Gastrocnemius medialis (tissue), 4 donors: ENCODE measurements around the gene PIK3IP1.

ENCODE experiments used
- POLR2A ChIP-seq, 2 donors: fragments of 450-650 bp; IDR thresholded peaks; one replicate each; pipeline ENCODE4 v1.6.1; 2017; ENCODE audit warnings: antibody characterized with exemption in 2 of 2, mild to moderate bottlenecking in 2 of 2, moderate library complexity in 2 of 2
- TF ChIP-seq, protein P1 (sequence below), 5 experiments: fragments of 450-650 bp in 3 of 5; fragments of 200-600 bp in 2 of 5; sonication (generic) in 2 of 5; IDR thresholded peaks in 4 of 5; conservative IDR thresholded peaks in 1 of 5; 1 replicate in 4 of 5; 2 replicates in 1 of 5; pipeline ENCODE4 v1.5.1; 2016 to 2019; ENCODE audit warnings: antibody characterized with exemption in 5 of 5, mild to moderate bottlenecking in 3 of 5, moderate library complexity in 3 of 5

DNA sequence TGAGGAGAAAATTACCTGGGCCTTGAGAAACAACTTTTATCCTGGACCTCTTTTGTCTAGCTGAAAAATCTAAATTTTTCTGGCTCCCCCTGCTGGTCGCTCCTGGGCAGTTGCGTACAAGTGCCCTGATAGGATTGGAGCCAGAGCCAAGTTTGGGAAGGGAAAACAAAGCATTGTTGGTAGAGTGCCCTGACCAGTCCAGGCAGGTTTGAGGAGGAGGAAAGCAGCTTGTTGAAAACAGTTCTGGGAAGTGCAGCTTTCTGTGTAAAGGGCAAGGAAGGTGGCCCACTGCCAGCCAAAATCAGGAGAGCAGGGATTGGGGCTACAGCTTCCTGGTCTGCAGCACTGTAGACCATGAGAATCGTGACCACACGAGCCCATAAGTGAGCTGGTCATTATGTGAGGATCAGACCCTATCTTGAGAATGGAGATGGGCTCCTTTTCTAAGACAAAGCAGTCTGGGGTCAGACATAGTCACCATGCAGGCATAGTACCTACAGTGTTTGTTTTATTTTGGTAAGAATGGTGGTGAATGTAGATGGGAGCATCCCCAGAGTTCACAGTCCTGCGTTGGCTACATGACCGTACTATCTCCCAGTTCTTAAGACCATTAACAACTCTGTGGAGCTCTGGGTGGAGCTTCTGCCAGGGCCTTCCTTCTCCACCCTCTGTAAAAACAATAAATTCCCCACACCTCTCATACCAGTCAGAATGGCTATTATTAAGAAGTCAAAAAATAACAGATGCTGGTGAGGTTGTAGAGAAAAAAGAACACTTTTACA lies 21.3 kb upstream of the PIK3IP1 start:
- TF ChIP-seq, protein P1, sequence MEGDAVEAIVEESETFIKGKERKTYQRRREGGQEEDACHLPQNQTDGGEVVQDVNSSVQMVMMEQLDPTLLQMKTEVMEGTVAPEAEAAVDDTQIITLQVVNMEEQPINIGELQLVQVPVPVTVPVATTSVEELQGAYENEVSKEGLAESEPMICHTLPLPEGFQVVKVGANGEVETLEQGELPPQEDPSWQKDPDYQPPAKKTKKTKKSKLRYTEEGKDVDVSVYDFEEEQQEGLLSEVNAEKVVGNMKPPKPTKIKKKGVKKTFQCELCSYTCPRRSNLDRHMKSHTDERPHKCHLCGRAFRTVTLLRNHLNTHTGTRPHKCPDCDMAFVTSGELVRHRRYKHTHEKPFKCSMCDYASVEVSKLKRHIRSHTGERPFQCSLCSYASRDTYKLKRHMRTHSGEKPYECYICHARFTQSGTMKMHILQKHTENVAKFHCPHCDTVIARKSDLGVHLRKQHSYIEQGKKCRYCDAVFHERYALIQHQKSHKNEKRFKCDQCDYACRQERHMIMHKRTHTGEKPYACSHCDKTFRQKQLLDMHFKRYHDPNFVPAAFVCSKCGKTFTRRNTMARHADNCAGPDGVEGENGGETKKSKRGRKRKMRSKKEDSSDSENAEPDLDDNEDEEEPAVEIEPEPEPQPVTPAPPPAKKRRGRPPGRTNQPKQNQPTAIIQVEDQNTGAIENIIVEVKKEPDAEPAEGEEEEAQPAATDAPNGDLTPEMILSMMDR (IDR thresholded peaks at IDR 0.05 in 4 of 5, conservative IDR thresholded peaks at IDR 0.05 in 1 of 5): peak; percentile 46 to 89 (median 78)
- TF ChIP-seq POLR2A (IDR thresholded peaks at IDR 0.05): no peak
